HL-60 (cell line): ENCODE measurements around the gene TMEM245.

Experiments
- DNase-seq, 2 experiments: peaks; one replicate each; pipeline ENCODE4 v3.0.0-alpha.2; 2010 to 2020; ENCODE audit warnings: low read depth in 1 of 2, low spot score in 1 of 2
- H3K27ac ChIP-seq: fragments of 250-450 bp; sonication (Bioruptor Pico); replicated peaks from 2 replicates; pipeline ENCODE4 v1.5.1; 2020; ENCODE audit warnings: mild to moderate bottlenecking, moderate library complexity
- H3K27me3 ChIP-seq: fragments of 250-450 bp; sonication (Bioruptor Pico); 2 replicates; pipeline ENCODE4 v1.5.1; 2021; ENCODE audit warnings: mild to moderate bottlenecking, moderate library complexity; ENCODE audit not compliant: insufficient read depth, poor library complexity, severe bottlenecking
- H3K4me3 ChIP-seq: replicated peaks from 2 replicates; pipeline ENCODE4 v1.5.1; 2011; ENCODE audit warnings: mild to moderate bottlenecking, control low read depth, low read length; ENCODE audit not compliant: insufficient read depth
- CTCF ChIP-seq: IDR thresholded peaks from one replicate; pipeline ENCODE4 v1.5.1; 2011; ENCODE audit warnings: low read length, control low read depth, inconsistent platforms; ENCODE audit not compliant: insufficient read depth
- GABPA ChIP-seq: IDR thresholded peaks from 2 replicates; pipeline ENCODE4 v1.6.1; 2012; ENCODE audit warnings: low read depth
- POLR2AphosphoS5 ChIP-seq: IDR thresholded peaks from 2 replicates; pipeline ENCODE4 v1.6.1; 2012; ENCODE audit warnings: low read depth
- REST ChIP-seq: IDR thresholded peaks from 2 replicates; pipeline ENCODE4 v1.6.1; 2012; ENCODE audit warnings: low read depth; ENCODE audit not compliant: insufficient replicate concordance
- SPI1 ChIP-seq: IDR thresholded peaks from 2 replicates; pipeline ENCODE4 v1.6.1; 2012; ENCODE audit warnings: low read depth, mild to moderate bottlenecking, borderline replicate concordance

TMEM245 gene

GRCh38 chr9:109047259-109047658 is 72.5 kb downstream of the TMEM245 start:
- DNase-seq: no peak
- Histone ChIP-seq H3K27ac (no peak overlapping the region), H3K4me3 (no peak overlapping the region), H3K27me3 (no peaks in the 10 kb centered on the region)
- no peak for TF ChIP-seq CTCF
- no peak for TF ChIP-seq POLR2AphosphoS5
- no peak for TF ChIP-seq SPI1
- TF ChIP-seq GABPA: no peak
- TF ChIP-seq REST: no peak

GRCh38 chr9:109046346-109046745 is 73.4 kb downstream of the TMEM245 start:
- Histone ChIP-seq H3K27me3 (no peaks in the 10 kb centered on the region), H3K27ac (no peak overlapping the region), H3K4me3 (no peak overlapping the region)
- no peak for DNase-seq
- TF ChIP-seq SPI1 (no peak), POLR2AphosphoS5 (no peak), GABPA (no peak), CTCF (no peak), REST (no peak)

GRCh38 chr9:109043578-109043977 is 76.2 kb downstream of the TMEM245 start:
- DNase-seq: no peak
- H3K27me3 ChIP-seq: no peaks in the 10 kb centered on the region

More at GRCh38 chr9:109043578-109043977, 76.2 kb downstream of the TMEM245 start:
- no peak overlapping the region for H3K27ac ChIP-seq
- H3K4me3 ChIP-seq: no peak overlapping the region
- TF ChIP-seq POLR2AphosphoS5 (no peak), GABPA (no peak), REST (no peak), CTCF (no peak), SPI1 (no peak)
